ENCODE results near the gene MVD. TPM values are rescaled to one million over a fixed set of nuclear protein-coding genes. Genes with fewer than 3 reads are reported as not detected.
A peak's percentile ranks its signal among the peaks of the same experiment; 100 is the strongest.

Gene MVD, protein sequence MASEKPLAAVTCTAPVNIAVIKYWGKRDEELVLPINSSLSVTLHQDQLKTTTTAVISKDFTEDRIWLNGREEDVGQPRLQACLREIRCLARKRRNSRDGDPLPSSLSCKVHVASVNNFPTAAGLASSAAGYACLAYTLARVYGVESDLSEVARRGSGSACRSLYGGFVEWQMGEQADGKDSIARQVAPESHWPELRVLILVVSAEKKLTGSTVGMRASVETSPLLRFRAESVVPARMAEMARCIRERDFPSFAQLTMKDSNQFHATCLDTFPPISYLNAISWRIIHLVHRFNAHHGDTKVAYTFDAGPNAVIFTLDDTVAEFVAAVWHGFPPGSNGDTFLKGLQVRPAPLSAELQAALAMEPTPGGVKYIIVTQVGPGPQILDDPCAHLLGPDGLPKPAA
- 171 and 196 TPM in 2 replicates for total RNA-seq
- long read RNA-seq, transcript MVD-201 (10 exons, 1,823 nt): major isoform, 50 of 71 reads
- long read RNA-seq, partial matches to known transcripts: 2 of 71 reads
- long read RNA-seq, other reads (novel, unspliced or antisense): 16 of 71 reads

DNA sequence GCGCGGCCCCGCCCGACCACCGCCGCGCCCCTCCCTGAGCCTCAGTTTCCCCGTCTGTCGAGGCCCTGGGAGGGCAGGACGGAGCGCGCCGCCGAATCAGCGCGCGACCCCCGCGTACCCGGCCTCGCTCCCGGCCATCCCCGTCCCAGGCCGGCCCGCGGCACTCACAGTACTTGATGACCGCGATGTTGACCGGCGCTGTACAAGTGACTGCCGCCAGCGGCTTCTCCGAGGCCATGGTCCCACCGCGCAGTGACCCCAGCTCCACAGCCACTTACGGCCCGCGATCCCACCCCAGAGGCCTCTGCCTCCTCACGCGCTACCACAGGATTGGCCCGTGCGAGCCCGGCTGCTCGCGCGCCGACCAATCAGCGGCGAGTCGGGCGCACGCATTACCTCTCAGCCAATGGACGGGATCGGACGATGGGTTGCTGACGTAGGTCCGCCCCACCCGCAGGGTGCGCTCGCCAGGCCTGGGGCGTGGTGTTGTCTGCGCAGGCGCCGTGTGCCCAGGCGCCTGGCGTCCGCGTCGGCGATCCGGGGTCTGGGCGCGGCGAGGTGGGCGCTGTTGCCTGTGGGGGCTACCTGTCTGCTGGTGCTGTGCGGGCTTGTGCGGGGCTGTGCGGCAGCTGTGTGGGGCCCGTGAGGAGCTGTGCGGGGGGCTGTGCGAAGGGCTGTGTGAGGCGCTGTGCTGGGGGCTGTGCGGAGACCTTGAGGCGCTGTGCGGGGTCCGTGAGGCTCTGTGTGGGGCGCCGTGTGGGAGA is at the start of gene MVD:
MVD (minus strand) TSS at position 249 of the 764 bp plus-strand sequence; CDS start at position 238, 11 bp downstream.
- TF ChIP-seq, protein P1, sequence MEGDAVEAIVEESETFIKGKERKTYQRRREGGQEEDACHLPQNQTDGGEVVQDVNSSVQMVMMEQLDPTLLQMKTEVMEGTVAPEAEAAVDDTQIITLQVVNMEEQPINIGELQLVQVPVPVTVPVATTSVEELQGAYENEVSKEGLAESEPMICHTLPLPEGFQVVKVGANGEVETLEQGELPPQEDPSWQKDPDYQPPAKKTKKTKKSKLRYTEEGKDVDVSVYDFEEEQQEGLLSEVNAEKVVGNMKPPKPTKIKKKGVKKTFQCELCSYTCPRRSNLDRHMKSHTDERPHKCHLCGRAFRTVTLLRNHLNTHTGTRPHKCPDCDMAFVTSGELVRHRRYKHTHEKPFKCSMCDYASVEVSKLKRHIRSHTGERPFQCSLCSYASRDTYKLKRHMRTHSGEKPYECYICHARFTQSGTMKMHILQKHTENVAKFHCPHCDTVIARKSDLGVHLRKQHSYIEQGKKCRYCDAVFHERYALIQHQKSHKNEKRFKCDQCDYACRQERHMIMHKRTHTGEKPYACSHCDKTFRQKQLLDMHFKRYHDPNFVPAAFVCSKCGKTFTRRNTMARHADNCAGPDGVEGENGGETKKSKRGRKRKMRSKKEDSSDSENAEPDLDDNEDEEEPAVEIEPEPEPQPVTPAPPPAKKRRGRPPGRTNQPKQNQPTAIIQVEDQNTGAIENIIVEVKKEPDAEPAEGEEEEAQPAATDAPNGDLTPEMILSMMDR (conservative IDR thresholded peaks at IDR 0.05): no peak
- Mint-ChIP-seq H3K4me1 (peaks cover 29% of the 10 kb centered on the region), H3K4me3 (peak within 1 kb of the TSS; percentile 97), H3K27me3 (ENCODE audit: low read depth) (no peaks in the 10 kb centered on the region), H3K36me3 (ENCODE audit: low read depth) (no peaks in the 10 kb centered on the region), H3K27ac (ENCODE audit: unreplicated experiment) (peak within 1 kb of the TSS; percentile 94), H3K9me3 (no peaks in the 10 kb centered on the region)
- DNase-seq (ENCODE audit: low read depth, low spot score): peak; percentile 90

DNA sequence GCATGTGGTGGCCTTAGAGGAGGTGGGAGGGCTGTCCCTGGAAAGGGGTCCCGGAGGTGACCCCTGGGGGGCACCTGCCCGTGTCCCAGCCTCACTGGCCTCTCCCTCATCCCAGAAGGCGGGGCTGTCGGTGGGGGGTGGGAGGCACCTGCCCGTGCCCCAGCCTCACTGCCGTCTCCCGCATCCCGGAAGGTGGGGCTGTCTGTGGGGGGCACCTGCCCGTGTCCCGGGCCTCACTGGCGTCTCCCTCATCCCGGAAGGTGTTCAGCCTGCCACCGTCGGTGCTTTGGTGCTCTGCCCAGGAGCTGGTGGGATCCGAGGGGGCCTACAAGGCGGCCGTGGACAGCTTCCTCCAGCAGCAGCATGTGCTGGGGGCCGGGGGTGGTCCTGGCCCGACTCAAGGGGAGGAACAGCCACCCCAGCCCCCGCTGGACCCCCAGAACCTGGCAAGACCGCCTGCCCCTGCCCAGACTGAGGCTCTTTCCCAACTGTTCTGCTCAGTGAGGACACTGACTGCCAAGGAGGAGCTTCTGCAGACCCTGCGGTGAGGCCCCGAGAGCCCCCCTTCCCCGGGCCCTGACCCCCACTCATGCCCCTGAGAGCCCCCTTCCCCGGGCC is 49.6 kb upstream of the MVD start:
- Mint-ChIP-seq H3K27ac (ENCODE audit: unreplicated experiment) (no peak overlapping the region), H3K36me3 (ENCODE audit: low read depth) (peaks cover 2% of the 10 kb centered on the region), H3K4me1 (peaks cover 1% of the 10 kb centered on the region), H3K27me3 (ENCODE audit: low read depth) (no peaks in the 10 kb centered on the region), H3K9me3 (no peaks in the 10 kb centered on the region), H3K4me3 (no peak overlapping the region)
- TF ChIP-seq, protein P1 (conservative IDR thresholded peaks at IDR 0.05): no peak
- DNase-seq (ENCODE audit: low read depth, low spot score): no peak

- no peaks in the 10 kb centered on the region for H3K36me3 Mint-ChIP-seq (ENCODE audit: low read depth)
- peaks cover 7% of the 10 kb centered on the region for H3K4me1 Mint-ChIP-seq
- H3K27ac Mint-ChIP-seq (ENCODE audit: unreplicated experiment): no peak overlapping the region
- TF ChIP-seq, protein P1 (conservative IDR thresholded peaks at IDR 0.05): no peak
- H3K27me3 Mint-ChIP-seq (ENCODE audit: low read depth): no peaks in the 10 kb centered on the region
- no peak overlapping the region for H3K4me3 Mint-ChIP-seq
- no peak for DNase-seq (ENCODE audit: low read depth, low spot score)
- H3K9me3 Mint-ChIP-seq: no peaks in the 10 kb centered on the region
These were observed 49.0 kb upstream of the MVD start for GRCh38 chr16:88711750-88712340.

DNA sequence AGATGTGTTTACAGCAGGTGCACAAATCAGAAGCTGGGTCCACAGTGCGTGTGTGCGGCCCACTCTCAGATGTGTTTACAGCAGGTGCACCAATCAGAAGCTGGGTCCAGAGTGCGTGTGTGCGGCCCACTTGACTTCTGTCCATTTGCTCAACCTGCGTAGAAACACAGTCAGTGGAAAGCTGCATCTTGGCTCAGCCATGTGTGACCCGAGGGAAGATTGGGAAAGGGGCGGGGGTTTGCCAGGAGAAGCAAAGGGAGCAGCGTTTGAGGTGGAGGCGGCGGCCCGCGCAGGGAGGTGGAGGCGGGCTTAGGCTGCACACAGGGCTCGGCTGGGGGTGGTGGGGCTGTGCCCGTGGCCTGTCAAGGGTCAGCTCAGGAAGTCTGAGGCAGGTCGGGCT is 47.7 kb upstream of the MVD start:
- no peak overlapping the region for H3K4me3 Mint-ChIP-seq
- no peaks in the 10 kb centered on the region for H3K36me3 Mint-ChIP-seq (ENCODE audit: low read depth)
- DNase-seq (ENCODE audit: low read depth, low spot score): no peak
- H3K27ac Mint-ChIP-seq (ENCODE audit: unreplicated experiment): peak overlapping the region; percentile 75
- H3K27me3 Mint-ChIP-seq (ENCODE audit: low read depth): no peaks in the 10 kb centered on the region
- H3K4me1 Mint-ChIP-seq: peaks cover 7% of the 10 kb centered on the region
- H3K9me3 Mint-ChIP-seq: no peaks in the 10 kb centered on the region
- TF ChIP-seq, protein P1 (conservative IDR thresholded peaks at IDR 0.05): no peak
